Chondrocyte (in vitro differentiated cells): ENCODE results near the gene TP53INP2. TPM values are rescaled to one million over a fixed set of nuclear protein-coding genes. Genes with fewer than 3 reads are reported as not detected.
A peak's percentile ranks its signal among the peaks of the same experiment; 100 is the strongest.

Experiments used
- DNase-seq: peaks from one replicate; pipeline ENCODE4 v3.0.0; 2021; ENCODE audit warnings: mixed read lengths, low spot score
- H3K27ac Mint-ChIP-seq: one replicate; pipeline ENCODE4 v1.8.0; 2021; ENCODE audit warnings: mild to moderate bottlenecking, moderate library complexity, mixed read lengths; ENCODE audit not compliant: unreplicated experiment
- H3K27me3 Mint-ChIP-seq: 2 replicates; pipeline ENCODE4 v1.8.0; 2021; ENCODE audit warnings: low read depth, mixed read lengths
- H3K36me3 Mint-ChIP-seq: 2 replicates; pipeline ENCODE4 v1.8.0; 2021; ENCODE audit warnings: low read depth, mixed read lengths
- H3K4me1 Mint-ChIP-seq: 2 replicates; pipeline ENCODE4 v1.8.0; 2021; ENCODE audit warnings: low read depth, mild to moderate bottlenecking, mixed read lengths
- H3K4me3 Mint-ChIP-seq: one replicate; pipeline ENCODE4 v1.8.0; 2021; ENCODE audit warnings: mild to moderate bottlenecking, moderate library complexity, mixed read lengths; ENCODE audit not compliant: unreplicated experiment
- H3K9me3 Mint-ChIP-seq: 2 replicates; pipeline ENCODE4 v1.8.0; 2021; ENCODE audit warnings: low read depth, mixed read lengths
- total RNA-seq: library from RNA; stranded (reverse); gene quantifications from 3 replicates; pipeline ENCODE4 v1.2.1, GENCODE V29; 2021
- TF ChIP-seq, protein P1 (sequence below): fragments of 200-600 bp; sonication (generic); IDR thresholded peaks from 2 replicates; pipeline ENCODE4 v1.5.0; 2021; ENCODE audit warnings: antibody characterized with exemption, mild to moderate bottlenecking, moderate library complexity

The TP53INP2 gene
- total RNA-seq, 1 donor from 2014 or later, result 59.8 TPM

DNA sequence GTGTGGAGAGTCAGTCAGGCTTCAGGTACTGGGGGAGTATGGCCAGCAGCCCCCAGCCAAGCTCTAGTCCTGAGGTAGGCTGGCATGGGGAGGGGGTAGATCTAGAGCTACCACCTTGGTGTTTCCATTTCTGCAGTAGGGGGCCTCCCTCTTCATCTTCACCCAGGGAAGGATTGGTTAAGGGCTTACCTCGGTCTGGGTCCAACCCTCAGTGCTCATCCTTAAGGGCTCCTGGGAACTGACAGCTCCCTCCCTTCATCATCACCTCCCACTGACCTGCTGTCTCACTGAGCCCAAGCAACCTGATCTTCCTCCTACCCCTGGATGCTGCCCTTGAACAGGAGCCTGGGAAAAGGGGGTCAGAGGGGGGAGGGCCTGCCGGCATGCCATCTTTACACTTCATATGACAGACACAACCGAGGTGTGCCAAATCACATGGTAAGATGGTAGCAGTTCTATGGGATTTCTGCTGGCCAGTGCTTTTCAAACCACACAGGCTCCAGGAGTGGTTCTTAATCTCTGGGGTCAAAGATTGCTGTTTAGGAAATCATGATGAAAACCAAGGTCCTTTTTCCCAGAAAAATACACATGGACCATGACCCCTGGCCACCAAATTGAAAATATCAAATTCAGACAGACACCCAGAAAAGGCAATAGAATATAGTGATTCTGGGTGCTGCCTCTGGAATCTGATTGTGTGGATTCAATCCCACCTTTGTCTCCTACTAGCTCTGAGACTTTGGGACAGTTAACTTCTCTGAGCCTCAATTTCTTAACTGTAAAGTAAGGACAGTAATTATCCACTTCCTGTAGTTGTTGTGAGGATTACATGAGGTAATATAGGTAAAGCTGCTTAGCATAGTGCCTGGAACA is 3.0 kb downstream of the TP53INP2 start:
- Mint-ChIP-seq H3K36me3 (peaks cover 3% of the 10 kb centered on the region), H3K4me1 (peaks cover 49% of the 10 kb centered on the region), H3K27ac (no peak overlapping the region), H3K4me3 (no peak overlapping the region), H3K27me3 (no peaks in the 10 kb centered on the region), H3K9me3 (no peaks in the 10 kb centered on the region)
- TF ChIP-seq, protein P1, sequence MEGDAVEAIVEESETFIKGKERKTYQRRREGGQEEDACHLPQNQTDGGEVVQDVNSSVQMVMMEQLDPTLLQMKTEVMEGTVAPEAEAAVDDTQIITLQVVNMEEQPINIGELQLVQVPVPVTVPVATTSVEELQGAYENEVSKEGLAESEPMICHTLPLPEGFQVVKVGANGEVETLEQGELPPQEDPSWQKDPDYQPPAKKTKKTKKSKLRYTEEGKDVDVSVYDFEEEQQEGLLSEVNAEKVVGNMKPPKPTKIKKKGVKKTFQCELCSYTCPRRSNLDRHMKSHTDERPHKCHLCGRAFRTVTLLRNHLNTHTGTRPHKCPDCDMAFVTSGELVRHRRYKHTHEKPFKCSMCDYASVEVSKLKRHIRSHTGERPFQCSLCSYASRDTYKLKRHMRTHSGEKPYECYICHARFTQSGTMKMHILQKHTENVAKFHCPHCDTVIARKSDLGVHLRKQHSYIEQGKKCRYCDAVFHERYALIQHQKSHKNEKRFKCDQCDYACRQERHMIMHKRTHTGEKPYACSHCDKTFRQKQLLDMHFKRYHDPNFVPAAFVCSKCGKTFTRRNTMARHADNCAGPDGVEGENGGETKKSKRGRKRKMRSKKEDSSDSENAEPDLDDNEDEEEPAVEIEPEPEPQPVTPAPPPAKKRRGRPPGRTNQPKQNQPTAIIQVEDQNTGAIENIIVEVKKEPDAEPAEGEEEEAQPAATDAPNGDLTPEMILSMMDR, result no peak
- DNase-seq, result no peak

DNA sequence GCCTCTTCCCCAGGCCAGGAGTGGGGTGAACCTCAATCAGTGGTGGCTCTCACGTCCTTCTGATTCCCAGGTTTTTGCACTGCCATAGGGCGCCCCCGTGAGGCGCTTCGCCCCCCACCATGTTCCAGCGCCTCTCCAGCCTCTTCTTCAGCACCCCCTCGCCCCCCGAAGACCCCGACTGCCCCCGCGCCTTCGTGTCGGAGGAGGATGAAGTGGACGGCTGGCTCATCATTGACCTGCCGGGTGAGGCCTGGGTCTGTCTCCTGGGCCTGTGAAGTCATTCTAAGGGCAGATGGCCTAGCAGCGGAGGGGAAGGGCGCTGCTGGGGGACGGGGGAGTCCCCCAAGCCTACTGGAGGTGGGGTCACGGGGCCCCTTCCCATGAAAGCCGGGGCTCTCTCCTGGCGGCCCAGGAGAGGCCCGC is 4.5 kb downstream of the TP53INP2 start:
- Mint-ChIP-seq H3K27ac (peak overlapping the region; percentile 83), H3K4me3 (peak overlapping the region; percentile 82), H3K36me3 (peaks cover 8% of the 10 kb centered on the region)

DNA sequence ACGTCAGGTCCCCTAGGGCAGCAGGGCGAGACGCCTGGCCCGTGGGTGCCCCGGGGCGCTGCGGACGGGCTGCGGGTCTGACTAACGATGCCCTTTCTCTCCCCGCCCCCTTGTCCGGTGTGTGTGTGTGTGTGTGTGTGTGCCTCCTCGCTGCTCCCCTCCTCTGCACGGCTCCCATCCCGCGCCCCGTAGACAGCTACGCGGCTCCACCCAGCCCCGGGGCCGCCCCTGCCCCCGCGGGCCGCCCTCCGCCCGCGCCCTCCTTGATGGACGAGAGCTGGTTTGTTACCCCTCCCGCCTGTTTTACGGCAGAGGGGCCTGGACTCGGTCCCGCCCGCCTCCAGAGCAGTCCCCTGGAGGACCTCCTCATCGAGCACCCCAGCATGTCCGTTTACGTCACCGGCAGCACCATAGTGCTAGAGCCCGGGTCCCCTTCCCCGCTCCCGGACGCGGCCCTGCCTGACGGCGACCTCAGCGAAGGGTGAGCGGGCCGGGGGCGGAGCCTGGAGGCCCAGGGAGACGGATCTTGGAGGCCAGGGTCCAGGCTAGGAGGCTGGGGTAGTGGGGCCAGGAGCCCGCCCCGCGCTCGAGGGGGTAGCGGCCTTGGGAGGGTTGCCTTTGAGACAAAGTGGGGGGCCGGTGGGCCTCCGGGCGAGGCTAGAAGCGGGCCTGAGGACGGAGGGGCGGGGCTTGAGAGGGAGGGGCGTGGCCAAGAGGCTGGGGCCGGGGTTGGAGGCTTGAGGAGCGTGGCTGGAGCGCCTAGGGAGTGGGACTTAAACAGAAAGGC is 5.1 kb downstream of the TP53INP2 start:
- H3K36me3 Mint-ChIP-seq, result peaks cover 9% of the 10 kb centered on the region
- H3K4me3 Mint-ChIP-seq, result peak overlapping the region; percentile 82
- TF ChIP-seq, protein P1, result no peak
- peaks cover 61% of the 10 kb centered on the region for H3K4me1 Mint-ChIP-seq
- no peaks in the 10 kb centered on the region for H3K27me3 Mint-ChIP-seq
- no peaks in the 10 kb centered on the region for H3K9me3 Mint-ChIP-seq
- DNase-seq, result no peak
- peak overlapping the region; percentile 83 for H3K27ac Mint-ChIP-seq

More for the DNA sequence above, 4.5 kb downstream of the TP53INP2 start:
- H3K9me3 Mint-ChIP-seq, result no peaks in the 10 kb centered on the region
- peaks cover 55% of the 10 kb centered on the region for H3K4me1 Mint-ChIP-seq
- DNase-seq, result no peak
- TF ChIP-seq, protein P1, result peak; percentile 79
- no peaks in the 10 kb centered on the region for H3K27me3 Mint-ChIP-seq

DNA sequence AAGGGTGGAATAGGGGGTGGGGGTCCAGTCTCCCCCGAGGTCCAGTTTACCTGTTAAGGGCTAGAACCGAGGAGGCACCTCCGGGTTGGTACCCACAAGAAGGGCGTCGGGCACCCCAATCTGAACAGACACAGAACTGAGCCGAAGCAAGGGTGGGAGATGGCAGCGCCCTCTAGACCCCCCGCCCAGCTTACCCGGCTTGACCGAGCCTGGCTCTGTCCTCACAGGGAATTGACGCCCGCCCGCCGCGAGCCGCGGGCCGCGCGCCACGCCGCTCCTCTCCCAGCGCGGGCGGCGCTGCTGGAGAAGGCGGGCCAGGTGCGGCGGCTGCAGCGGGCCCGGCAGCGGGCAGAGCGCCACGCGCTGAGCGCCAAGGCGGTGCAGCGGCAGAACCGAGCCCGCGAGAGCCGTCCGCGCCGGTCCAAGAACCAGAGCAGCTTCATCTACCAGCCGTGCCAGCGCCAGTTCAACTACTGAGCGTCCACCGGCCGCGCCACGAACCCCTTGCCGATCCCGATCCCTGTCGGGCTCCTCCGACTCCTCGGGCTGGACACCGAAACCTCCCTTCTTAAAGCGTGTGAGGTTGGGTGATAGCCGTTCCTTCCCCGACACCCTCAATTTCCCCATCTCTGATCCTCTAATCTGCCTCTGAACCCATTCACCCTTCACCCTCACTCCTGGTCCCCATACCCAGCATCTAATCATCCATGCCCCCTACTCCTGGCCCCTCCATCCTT is 5.9 kb downstream of the TP53INP2 start:
- Mint-ChIP-seq H3K9me3 (no peaks in the 10 kb centered on the region), H3K27ac (peak overlapping the region; percentile 83), H3K4me1 (peaks cover 58% of the 10 kb centered on the region), H3K36me3 (peaks cover 11% of the 10 kb centered on the region), H3K27me3 (no peaks in the 10 kb centered on the region), H3K4me3 (peak overlapping the region; percentile 82)
- TF ChIP-seq, protein P1, result peak; percentile 77
- DNase-seq, result no peak

DNA sequence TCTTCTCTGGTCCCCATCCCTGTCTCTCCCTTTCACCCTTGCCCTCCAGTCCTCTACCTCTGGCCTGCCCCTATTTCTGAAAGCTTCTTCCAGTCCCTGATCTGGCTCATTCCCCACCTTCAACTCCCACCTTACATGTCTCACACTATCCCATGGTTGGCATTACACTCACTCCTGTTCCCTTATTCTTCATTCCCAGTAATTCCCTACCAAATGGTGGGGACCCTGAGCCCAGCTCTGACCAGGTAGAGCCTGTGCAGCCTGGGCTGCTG is 6.4 kb downstream of the TP53INP2 start:
- Mint-ChIP-seq H3K9me3 (no peaks in the 10 kb centered on the region), H3K36me3 (peaks cover 14% of the 10 kb centered on the region), H3K27me3 (no peaks in the 10 kb centered on the region), H3K27ac (peak overlapping the region; percentile 83), H3K4me3 (peak overlapping the region; percentile 82), H3K4me1 (peaks cover 57% of the 10 kb centered on the region)
- DNase-seq, result no peak
- TF ChIP-seq, protein P1, result no peak
